ENCODE data around the gene NCAM1.
"Not testable (repeated sequence)": the region's sequence is repeated elsewhere in the genome, so short reads cannot be mapped to it uniquely, and the experiment has no call there.

NCAM1 gene

GRCh38 chr11:112961146-112961668 lies at the start of gene NCAM1:
NCAM1 (plus strand) TSS chr11:112961420.
- DNase-seq: peak; percentile 20 to 38

DNA sequence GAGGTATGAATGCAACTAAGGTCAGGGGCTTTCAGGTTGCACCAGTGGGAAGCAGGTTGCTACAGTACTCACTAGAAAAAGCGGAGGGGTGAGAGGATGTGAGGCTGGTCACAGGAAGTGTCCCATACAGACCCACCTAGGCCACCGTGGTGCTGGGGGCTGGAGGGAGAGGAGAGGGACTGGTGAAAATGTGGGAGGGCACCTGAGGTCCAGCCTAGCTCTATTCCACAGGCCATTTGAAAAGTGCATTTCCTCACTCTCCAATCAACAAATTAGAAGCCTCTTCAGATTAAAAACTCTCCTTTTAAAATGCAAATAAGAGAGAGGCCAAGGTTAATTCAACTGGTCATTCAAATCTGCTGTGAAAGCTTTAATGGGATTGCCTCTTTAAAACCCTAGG lies 38.6 kb upstream of the NCAM1 start:
- no peak for DNase-seq

DNA sequence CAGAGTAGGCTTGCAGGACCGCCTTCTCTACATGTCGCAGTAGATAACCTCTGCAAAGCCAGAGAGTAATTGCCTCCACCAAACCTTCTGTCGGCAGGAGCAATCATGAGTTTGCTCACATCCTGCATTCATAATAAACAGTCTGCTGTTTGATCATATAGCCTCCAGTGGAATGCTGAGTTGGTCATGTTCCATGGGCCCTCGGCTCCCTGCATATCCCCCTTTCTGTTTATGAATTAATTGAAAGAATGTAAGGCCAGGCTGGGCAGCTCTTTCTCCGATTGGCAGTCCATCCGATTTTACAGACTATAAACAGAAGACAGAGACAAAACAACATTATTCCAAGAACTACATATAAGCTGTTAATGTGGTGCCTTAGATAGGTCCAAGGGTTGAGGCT lies 36.4 kb upstream of the NCAM1 start:
- not testable (repeated sequence) for DNase-seq

DNA sequence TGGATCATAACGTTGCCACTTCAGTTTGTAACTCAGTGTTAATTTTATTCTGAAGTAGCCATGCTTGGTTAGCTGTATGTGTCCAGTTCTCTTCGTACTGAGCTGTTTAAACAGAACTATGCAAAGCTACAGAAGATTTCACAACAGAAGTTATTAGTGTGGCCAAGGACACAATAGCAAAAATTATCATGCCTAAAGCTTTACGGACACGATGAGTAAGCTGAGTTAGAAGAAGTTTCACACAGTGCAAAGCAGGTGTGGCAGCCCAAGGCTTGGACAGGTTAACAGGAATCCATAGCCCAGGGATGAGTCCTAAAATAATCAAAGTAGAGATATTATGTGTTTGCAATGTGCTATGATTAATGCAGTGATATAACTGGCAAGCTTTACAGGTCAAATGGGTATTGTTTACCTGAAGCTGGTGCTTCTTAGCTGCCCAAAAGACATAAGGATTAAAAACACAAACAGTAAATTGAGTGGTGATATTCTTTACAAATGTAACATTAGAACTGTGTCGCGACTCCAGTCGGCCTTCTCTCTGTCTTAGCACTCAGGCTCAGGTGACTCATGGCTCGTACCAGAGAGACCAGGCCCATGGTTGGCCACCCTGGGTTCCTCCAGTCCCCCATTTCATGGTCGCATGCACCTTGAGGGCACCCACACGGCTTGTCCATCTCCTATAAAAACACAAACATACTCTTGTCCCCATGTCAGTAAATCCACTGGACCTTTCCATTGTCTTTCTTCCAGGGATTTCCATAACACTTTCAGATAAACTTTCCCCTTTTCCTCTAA lies 35.5 kb upstream of the NCAM1 start:
- no peak for DNase-seq

DNA sequence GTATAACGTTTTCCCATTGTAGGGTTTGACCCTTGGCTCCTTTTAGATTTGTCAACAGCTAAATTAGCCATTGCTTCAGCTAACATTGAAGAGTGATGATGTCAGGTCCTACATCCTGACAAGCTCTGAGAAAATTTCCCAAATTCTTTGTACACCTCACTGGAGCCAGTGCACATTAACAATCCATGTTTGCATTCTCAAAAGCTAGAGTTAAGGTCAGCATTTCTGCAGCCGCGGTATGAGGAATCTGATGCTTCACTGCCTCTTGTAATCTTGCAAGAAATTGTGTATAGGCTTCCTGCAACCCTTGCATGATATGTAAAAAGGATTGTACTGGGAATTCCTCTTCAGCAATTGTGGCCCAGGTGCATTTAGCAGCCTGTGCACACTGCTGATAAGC lies 33.1 kb upstream of the NCAM1 start:
- DNase-seq: no peak

GRCh38 chr11:112929432-112929831 lies 31.8 kb upstream of the NCAM1 start:
- no peak for DNase-seq

DNA sequence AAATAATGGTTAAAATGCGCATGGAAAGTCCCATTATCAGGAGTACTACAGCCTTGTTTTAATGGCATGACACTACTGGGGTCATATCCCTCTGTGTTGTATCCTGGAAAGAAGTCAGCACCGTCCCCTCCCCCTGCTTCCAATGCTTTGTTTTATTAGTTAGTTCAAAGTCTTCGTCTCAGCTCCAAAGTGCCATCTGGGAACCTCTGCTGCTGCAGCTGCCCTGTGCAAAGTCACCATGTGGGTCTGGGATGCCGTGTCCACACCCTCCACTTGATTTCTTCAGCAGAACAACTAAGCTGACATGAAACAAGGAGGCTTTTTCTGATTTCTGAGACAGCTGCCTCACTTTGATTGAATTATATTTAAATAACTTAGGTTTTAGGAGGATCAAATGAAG lies 29.5 kb upstream of the NCAM1 start:
- no peak for DNase-seq

GRCh38 chr11:112932593-112932992 lies 28.6 kb upstream of the NCAM1 start:
- no peak for DNase-seq

DNA sequence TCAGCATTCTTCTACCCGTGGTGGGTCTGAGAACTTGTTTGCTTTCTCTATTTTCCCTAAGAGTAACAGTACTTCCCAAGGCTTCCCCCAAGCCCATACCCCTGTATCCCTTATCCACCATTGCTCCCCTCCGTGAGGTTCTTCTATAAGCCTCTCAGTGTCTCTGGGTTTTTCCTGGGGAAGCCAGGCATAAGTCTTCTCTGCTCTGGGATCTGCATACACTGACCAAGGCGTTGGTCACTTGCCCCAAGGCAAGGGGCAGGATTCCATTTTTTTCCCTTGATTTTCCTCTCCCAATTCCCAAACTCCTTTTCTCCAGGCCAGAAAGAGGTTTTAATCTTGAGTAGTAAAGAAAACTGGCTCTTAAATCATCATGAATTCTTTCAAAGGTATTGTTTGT lies 27.2 kb upstream of the NCAM1 start:
- no peak for DNase-seq

- no peak for DNase-seq
Observed at GRCh38 chr11:112941104-112941503, 20.1 kb upstream of the NCAM1 start.

DNA sequence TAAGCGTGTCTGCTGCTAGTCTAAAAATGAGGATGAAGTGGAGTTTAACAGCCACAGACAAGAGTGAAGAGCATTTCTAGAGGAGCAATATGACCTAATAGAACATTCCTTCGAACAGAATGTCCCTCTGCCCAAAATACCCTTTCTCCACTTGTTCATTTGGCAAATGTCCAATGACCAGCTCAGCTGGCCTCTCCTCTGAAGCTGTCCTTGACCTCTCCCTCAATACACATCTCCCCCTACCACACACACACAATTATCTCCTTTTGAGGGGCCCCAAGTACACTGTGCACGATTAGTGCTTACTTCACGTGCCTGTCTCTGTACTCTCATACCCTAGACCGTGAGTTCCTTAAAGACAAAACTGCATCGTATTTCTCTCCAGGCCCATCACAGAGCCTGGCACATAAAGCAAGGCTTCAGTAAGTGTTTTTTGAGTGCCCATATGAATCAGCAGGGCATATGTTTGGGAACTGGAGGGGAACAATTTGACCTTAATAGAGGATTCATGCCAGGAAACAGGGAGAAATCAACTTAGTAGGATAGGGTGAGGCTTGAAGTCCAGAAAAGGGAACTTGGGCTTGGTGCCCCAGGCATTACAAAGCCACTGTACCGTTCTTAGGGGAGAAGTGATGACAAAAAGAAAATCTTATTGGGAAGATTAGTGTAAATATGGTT lies 18.1 kb upstream of the NCAM1 start:
- DNase-seq: no peak

- no peak for DNase-seq
Observed at GRCh38 chr11:112946866-112947265, 14.4 kb upstream of the NCAM1 start.

- DNase-seq: no peak
Observed at GRCh38 chr11:112949781-112950575, 11.2 kb upstream of the NCAM1 start.

DNA sequence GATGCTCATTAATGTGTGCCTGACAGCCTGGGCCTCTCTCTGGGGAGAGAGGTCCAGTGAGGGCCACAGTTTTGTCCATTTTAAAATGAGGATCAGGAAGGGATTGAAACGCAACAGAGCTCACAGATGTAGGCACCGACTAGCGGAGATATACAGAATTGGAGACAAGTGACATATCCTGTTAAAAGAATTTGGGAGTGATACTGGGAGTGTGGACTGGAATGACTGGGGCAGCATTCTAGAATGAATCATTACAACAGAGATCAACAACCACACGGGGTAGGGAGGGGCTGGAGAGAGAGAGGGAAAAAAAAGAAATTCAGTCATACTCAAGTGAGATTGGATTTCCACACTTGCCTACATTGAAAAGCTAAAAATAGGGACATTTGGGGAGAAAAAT lies 2.5 kb upstream of the NCAM1 start:
- no peak for DNase-seq

DNA sequence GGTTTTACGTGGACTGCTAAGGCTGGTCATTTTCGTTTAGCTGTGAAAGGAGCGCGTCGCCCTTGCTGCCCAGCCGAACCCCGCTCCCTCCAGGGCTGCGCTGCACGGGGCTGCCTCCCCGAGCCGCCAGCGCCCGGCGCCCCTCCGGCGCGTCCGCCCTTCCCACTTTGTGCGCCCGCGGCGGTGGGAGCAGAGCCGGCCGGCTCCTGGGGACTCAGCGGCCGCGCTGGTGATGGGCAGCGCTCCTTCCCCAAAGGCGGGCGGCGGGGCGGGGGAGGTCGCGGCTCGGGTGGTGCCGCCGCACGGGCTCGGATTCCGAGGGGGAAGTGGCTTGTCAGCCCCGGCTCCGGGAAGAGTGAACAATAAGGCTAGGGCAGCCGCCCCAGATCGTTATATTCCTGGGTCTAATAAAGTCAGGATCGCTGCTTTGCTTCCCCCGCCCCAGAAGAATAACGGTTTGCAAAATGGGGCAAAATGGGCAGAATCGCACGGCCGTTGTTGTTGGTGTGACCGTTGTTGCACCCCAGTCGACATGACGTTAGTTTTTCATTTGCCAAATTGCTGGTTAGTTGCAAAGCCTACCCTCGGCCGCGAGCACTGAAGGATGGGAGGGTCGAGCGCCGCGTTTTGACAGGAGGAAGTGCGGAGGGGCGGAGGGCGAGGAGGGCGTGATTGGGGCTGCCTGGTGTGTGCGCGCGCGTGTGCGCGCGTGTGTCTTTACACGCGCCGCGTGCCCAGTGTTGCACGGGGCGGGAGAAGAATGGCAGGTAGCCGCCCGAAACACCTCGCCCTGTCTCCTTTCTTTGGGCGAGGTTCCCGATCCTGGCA lies 745 bp downstream of the NCAM1 start:
- no peak for DNase-seq

DNA sequence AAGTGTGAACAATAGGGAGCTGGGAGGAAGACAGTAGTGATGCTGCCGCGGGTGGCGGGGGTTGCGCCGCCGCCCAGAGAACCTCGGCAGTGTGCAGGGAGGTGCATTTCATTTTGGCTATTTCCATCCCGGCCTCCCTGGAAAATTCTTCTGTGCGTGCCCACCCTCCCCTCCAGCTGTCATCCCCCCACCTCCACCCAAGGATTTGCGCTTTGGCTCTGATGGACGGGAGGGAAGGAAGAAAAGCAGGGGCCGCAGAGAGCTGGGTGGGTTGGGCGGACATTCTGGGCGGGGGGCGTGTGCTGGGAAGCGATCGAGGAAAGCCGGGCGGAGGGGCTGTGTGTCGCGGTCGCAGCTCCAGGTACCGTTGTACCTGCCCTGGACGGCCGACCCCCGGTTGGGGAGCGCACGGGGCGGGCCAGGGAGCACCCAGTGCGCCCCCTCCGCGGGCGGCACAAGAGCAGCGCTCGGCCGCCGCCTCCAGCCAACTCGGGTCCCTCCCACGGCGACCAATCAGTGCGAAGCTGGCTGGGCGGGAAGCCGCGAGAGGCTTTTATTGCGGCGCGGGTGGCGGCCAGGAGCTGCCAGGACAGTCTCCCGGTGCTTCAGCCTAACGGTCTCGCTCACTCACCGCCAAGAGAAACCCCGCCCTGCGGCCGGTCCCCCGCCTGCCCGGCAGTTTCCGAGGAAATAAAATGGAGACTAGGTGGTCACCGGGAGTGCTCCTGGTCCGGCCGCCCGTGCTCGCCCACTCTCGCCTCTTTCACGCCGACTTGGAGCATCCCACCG lies 1.6 kb downstream of the NCAM1 start:
- DNase-seq: no peak

GRCh38 chr11:112963368-112963955 lies 2.2 kb downstream of the NCAM1 start:
- DNase-seq: no peak

DNA sequence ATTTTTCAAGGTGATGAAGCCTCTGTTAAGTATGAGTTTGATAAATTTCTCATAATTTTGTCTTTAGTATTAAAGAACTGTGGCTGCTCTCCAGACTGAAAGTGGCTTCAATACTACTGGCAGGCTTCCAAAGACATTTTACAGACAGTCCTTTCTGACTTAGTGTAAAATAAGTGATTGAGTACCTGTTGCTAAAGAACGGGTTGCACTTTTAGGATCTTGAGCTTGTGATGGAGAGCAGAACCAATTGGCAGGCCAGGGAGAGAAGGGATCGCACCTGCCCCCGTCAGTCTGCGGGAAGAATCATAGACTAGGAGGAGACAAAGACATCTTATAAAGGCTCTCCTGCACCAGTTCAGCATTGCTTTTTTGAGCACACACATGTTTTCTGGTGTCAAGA lies 4.4 kb downstream of the NCAM1 start:
- DNase-seq: no peak

GRCh38 chr11:112966561-112966960 lies 5.3 kb downstream of the NCAM1 start:
- DNase-seq: no peak

GRCh38 chr11:112967082-112967481 lies 5.9 kb downstream of the NCAM1 start:
- no peak for DNase-seq
